HG02870 (cell line): ENCODE data around the gene IQGAP1.

Source experiments
- ATAC-seq: cut with Tn5 transposase; IDR thresholded peaks from one replicate; pipeline ENCODE4 v1.9.1; 2021; ENCODE audit warnings: mild to moderate bottlenecking, moderate library complexity; ENCODE audit not compliant: unreplicated experiment

Gene IQGAP1

GRCh38 chr15:90375071-90375470, 13.0 kb upstream of the IQGAP1 start:
- no peak for ATAC-seq

- ATAC-seq: no peak
Measured at GRCh38 chr15:90376789-90377188, 11.3 kb upstream of the IQGAP1 start.

GRCh38 chr15:90379263-90379662, 8.8 kb upstream of the IQGAP1 start:
- no peak for ATAC-seq

GRCh38 chr15:90381515-90381914, 6.5 kb upstream of the IQGAP1 start:
- no peak for ATAC-seq

DNA sequence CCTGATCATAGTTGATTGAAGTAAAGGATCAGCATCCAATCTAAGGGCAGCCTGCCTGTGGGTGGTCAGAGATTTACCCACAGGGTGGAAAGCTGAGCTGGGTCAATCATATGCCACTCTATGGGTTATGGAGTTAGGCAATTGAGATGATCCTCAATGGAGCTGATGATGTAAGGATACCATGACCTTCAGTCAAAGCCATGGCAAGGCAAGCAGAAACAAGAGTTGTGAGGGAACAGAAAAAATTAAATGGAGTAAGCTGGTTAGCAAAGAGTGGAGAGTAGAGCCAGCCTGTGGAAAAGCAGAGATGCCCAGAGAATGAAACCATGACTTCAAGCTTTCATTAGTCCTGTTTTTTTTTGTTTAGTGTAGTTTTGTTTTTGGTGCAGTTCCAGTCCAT, 5.7 kb upstream of the IQGAP1 start:
- no peak for ATAC-seq

DNA sequence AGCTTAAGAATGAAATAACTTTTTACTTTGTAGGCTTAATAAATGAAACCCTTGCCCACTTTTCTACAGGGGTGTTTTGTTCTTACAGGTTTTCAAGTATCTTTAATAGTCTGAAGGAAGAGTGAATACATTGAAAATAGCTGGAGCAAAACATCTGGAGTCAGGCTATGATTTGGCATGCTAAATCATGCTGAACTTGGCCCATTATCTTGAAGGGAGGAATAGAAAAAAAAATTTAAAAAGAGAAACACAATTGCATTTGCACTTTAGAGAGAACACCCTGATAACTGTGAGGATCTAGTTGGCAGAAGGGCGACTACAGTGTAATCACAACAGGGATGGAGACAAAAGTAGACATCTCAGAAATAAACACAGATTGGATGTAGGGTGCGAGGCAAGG, 1.8 kb upstream of the IQGAP1 start:
- ATAC-seq: no peak

- peak; percentile 35 for ATAC-seq
Measured at GRCh38 chr15:90388462-90389380, 679 bp downstream of the IQGAP1 start.

DNA sequence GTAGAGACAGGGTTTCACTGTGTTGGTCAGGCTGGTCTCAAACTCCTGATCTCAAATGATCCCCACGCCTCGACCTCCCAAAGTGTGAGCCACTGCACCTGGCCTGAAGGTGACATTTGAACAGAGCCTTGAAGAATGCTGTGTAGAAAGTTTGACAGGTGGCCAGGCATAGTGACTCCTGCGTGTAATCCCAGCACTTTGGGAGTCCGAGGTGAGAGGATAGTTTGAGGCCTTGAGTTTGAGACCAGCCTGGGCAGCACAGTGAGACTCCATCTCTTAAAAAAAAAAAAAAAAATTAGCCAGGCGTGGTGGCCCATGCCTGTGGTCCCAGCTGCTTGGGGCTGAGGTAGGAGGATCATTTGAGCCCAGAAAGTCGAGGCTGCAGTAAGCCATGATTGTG, 1.5 kb downstream of the IQGAP1 start:
- ATAC-seq: no peak

DNA sequence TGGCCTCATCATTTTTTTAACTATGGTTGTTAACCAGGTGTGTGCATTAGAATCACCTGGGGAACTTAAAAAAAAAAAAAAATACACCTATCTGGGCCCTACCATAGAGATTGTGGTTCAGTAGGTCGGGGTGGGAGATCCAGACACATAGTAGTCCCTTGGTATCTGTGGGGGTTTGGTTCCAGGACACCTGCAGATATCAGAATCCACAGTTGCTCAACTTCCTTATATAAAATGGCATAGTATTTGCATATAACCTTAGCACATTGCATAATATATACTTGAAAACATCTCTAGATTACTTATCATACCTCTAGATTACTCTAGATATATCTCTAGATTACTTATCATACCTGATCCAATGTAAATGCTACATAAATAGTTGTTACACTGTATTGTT, 5.0 kb downstream of the IQGAP1 start:
- no peak for ATAC-seq

- no peak for ATAC-seq
Measured at GRCh38 chr15:90394074-90394473, 6.0 kb downstream of the IQGAP1 start.

DNA sequence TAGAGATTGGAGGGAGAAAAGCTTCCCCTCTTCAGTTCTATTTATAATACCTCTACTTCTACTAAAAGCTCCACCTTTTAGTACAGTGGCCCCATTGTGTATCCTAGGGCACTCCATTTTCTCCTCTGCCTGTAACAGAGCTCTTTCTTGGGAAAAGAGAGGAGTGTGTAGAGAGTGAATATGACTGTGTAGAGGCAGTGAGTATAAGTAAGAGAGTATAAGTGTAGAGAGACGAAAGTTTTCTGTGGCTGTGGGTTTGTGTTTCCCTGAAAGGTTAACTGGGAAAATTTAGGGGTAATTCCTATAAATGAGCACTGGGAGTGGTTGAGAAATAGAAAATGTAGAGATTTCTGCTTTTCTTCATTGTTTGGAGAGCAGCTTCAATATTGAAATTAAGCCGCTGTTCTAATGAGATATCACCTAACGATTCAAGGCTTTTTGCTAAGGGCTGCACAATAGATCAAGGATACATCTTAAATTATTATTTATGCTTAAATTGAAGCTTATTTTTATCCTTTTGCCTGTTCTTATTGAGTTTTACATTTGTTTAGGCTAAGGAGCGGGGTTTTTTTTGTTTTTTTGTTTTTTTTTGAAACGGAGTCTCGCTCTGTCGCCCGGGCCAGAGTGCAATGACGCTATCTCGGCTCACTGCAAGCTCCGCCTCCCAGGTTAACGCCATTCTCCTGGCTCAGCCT, 6.9 kb downstream of the IQGAP1 start:
- ATAC-seq: no peak

DNA sequence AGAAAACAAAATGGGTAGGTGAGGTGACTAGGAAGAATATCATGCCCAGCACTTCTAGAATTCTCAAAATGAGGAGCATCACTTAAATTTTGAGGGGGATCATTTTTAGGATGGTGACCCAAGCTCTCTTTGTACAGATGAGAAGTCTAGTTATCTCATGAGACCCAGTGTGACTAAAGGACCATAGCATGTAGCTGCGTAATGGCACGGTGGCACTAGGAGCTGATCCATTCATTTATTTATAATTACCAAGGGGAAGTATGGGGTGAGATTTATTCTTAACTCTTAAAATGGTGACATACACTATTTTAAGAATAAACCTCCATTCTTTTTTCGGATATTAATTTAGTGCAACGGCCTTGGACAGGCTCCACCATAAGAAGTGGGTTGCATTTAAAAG, 8.3 kb downstream of the IQGAP1 start:
- no peak for ATAC-seq

- no peak for ATAC-seq
Measured at GRCh38 chr15:90400005-90400758, 12.1 kb downstream of the IQGAP1 start.

GRCh38 chr15:90400759-90401314, 12.8 kb downstream of the IQGAP1 start:
- peak; percentile 99 for ATAC-seq

- no peak for ATAC-seq
Measured at GRCh38 chr15:90401495-90401894, 13.5 kb downstream of the IQGAP1 start.

- ATAC-seq: no peak
Measured at GRCh38 chr15:90402223-90402622, 14.2 kb downstream of the IQGAP1 start.

- no peak for ATAC-seq
Measured at GRCh38 chr15:90402767-90403166, 14.7 kb downstream of the IQGAP1 start.

DNA sequence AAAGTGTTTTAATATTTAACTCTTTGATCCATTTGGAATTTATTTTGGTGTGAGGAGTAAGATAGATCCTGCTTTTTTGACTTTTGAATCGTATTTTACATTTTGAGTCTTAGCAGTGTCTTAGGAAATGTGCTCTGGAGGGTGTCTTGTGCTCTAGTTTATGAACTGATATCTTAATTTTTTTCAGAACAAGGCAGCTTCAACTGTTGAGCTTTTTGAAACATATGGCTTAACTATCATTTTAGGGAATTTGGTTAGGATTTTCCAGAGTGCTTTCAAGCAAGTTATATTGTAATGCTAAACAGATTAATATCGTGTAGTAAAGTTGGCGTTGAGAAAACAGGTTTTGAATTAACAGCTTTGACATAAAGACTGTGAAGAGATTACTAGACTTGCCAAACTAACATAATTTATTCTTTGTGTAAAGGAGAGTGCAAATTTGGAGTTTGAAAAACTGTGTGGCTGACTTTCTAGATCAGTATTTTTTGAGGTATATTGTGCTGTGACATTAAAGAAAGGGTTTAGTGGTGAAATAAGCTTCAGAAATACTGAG, 17.1 kb downstream of the IQGAP1 start:
- ATAC-seq: no peak

- ATAC-seq: no peak
Measured at GRCh38 chr15:90407336-90407735, 19.3 kb downstream of the IQGAP1 start.

DNA sequence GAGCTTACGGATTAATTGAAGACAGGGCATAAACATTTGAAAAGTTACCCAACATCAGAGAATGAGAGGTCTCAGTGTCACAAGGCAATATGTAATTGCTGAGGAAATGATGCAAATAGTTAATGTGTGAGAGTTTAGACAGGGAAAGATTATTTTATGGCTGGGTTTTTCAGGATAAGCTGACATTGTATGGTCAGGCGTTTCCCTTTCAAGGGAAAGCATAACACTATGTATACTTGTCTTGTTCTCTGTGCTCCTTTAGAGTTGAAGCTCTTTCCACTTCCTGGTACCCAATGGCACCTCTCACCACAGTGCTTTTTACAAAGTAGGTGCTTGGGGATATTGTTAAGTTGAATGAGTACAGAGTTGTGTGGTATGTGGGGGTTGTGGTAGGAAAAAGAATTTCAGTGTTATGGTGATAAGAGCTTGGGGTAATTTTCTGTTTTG, 19.9 kb downstream of the IQGAP1 start:
- ATAC-seq: no peak

- no peak for ATAC-seq
Measured at GRCh38 chr15:90408657-90409056, 20.6 kb downstream of the IQGAP1 start.
